Spleen (tissue), 11 donors: ENCODE results near the gene ABI1. TPM values are rescaled to one million over a fixed set of nuclear protein-coding genes. Genes with fewer than 3 reads are reported as not detected.

Experiments
- DNase-seq: peaks from one replicate; pipeline ENCODE4 v3.0.0-alpha.2; 2020
- H3K27ac ChIP-seq, 8 donors: fragments of 200-600 bp; sonication (generic) in 7 of 8; 1 replicate in 4 of 8; 2 replicates in 4 of 8; pipeline versions ENCODE4 v1.5.0 to v1.8.0; 2016 to 2021; ENCODE audit warnings: inconsistent platforms in 4 of 8, mild to moderate bottlenecking in 4 of 8, moderate library complexity in 1 of 8
- H3K27me3 ChIP-seq, 7 donors: fragments of 200-600 bp; sonication (generic) in 6 of 7; replicated peaks in 1 of 7; 1 replicate in 4 of 7; 2 replicates in 3 of 7; pipeline versions ENCODE4 v1.5.0 to v1.8.0; 2016 to 2021; ENCODE audit warnings: inconsistent platforms in 3 of 7, mild to moderate bottlenecking in 1 of 7
- H3K36me3 ChIP-seq, 6 donors: fragments of 200-600 bp; sonication (generic) in 5 of 6; 1 replicate in 4 of 6; 2 replicates in 2 of 6; pipeline versions ENCODE4 v1.5.0 to v1.8.0; 2016 to 2021; ENCODE audit warnings: inconsistent platforms in 2 of 6
- H3K4me1 ChIP-seq, 6 donors: fragments of 200-600 bp; sonication (generic) in 5 of 6; 1 replicate in 3 of 6; 2 replicates in 3 of 6; pipeline versions ENCODE4 v1.5.0 to v1.8.0; 2016 to 2021; ENCODE audit warnings: inconsistent platforms in 3 of 6
- H3K4me3 ChIP-seq, 8 donors: fragments of 200-600 bp; sonication (generic) in 7 of 8; 1 replicate in 4 of 8; 2 replicates in 4 of 8; pipeline versions ENCODE4 v1.5.0 to v1.8.0; 2016 to 2021; ENCODE audit warnings: inconsistent platforms in 4 of 8, mild to moderate bottlenecking in 4 of 8, moderate library complexity in 2 of 8
- H3K9me3 ChIP-seq, 8 donors: fragments of 200-600 bp; sonication (generic) in 7 of 8; 1 replicate in 4 of 8; 2 replicates in 4 of 8; pipeline versions ENCODE4 v1.5.0 to v1.8.0; 2016 to 2021; ENCODE audit warnings: inconsistent platforms in 4 of 8
- CTCF ChIP-seq, 11 experiments: fragments of 200-600 bp in 7 of 11; fragments of 450-650 bp in 4 of 11; sonication (generic) in 4 of 11; IDR thresholded peaks in 8 of 11; conservative IDR thresholded peaks in 3 of 11; 1 replicate in 7 of 11; 2 replicates in 4 of 11; pipeline versions ENCODE4 v1.4.0 to v1.8.0; 2016 to 2021; ENCODE audit warnings: antibody characterized with exemption in 11 of 11, inconsistent platforms in 4 of 11, mild to moderate bottlenecking in 1 of 11
- POLR2A ChIP-seq, 3 donors: fragments of 450-650 bp; IDR thresholded peaks; one replicate each; pipeline ENCODE4 v1.5.1; 2017; ENCODE audit warnings: antibody characterized with exemption in 3 of 3, mild to moderate bottlenecking in 1 of 3
- POLR2AphosphoS5 ChIP-seq, 3 donors: sonication (generic); formaldehyde crosslinking; IDR thresholded peaks; one replicate each; pipeline ENCODE4 v1.5.1; 2017; ENCODE audit warnings: antibody characterized with exemption in 3 of 3
- WGBS, 5 donors: extraction: QIAGEN DNeasy Blood & Tissue Kit in 3 of 5; methylation state at CpG; one replicate each; pipeline versions ENCODE4 v1.1.5 to v1.1.7; 2013 to 2018; 5-methylcytosine and 5-hydroxymethylcytosine counted together
- intact Hi-C: fragments of 100-400 bp; cut with DNase I; formaldehyde crosslinking; loops from one replicate; pipeline ENCODE4 v1.15.0; 2023; ENCODE audit warnings: low total_unique reads
- polyA plus RNA-seq, 3 donors: library from polyadenylated mRNA; stranded (reverse); fragments of 200-250 nt; gene quantifications; one replicate each; pipeline ENCODE4 v1.2.1, GENCODE V29; 2013
- small RNA-seq, 4 donors: library from RNA; depleted of rRNA; stranded (forward); fragments of <200 nt; gene quantifications; one replicate each; pipeline ENCODE3, GENCODE V24; 2016
- total RNA-seq, 7 donors: library from RNA; depleted of rRNA in 3 of 7; stranded (reverse); fragments of >200 nt in 3 of 7; fragmentation: NEBNext Ultra II Directional in 4 of 7; extraction: Animal tissue kit (Norgen Biotek cat#: 25700) in 4 of 7; gene quantifications; one replicate each; pipeline versions ENCODE4 v1.1.0 to v1.2.1, GENCODE V29; 2016 to 2021
- donor health status: healthy with polysubstance abuse.
- donor health status: DM: no; HTN: no; CAD: no; lungs with moderate emphysema.
- donor health status: DM: no; HTN: no; CAD: no.
- donor health status: Bipolar disorder and iron deficiency.
- donor health status: healthy.
- donor health status: DM: no; HTN: no; CAD: no.
- donor health status: DM: yes; HTN: yes; CAD: no.

ABI1 gene
- total and polyA plus RNA-seq, 10 donors = 33.4 to 74.0 (median 55.9) TPM

- intact Hi-C loops = no loop called here
- DNase-seq = peak; percentile 94
- Histone ChIP-seq H3K36me3 (peaks cover 0 to 4% (median 0%) of the 10 kb centered on the region in 6 donors), H3K4me1 (peaks cover 8 to 39% (median 23%) of the 10 kb centered on the region in 6 donors), H3K4me3 (peak within 1 kb of the TSS; percentile 90 to 99 (median 96)), H3K9me3 (no peaks in the 10 kb centered on the region), H3K27me3 (peaks cover 0 to 7% (median 0%) of the 10 kb centered on the region in 7 donors), H3K27ac (peak within 1 kb of the TSS; percentile 87 to 97 (median 94))
- 0 to 1% (median 0%) methylated on average over 14 to 82 of the region's 82 CpGs for WGBS, 5 donors
- TF ChIP-seq POLR2A (IDR thresholded peaks at IDR 0.05) (no peak), CTCF (IDR thresholded peaks at IDR 0.05 in 8 of 11, conservative IDR thresholded peaks at IDR 0.05 in 3 of 11) (no peak), POLR2AphosphoS5 (IDR thresholded peaks at IDR 0.05) (peak; percentile 81 to 92 (median 89))
Measured at GRCh38 chr10:26697163-26697921, 163.4 kb downstream of the ABI1 start, which contains the start of gene PDSS1. TSS of gene PDSS1 (plus strand) at chr10:26697701. CDS start at chr10:26697712, 11 bp downstream.

GRCh38 chr10:26696786-26697162, 164.0 kb downstream of the ABI1 start:
- DNase-seq = no peak
- TF ChIP-seq POLR2AphosphoS5 (IDR thresholded peaks at IDR 0.05) (no peak), POLR2A (IDR thresholded peaks at IDR 0.05) (no peak), CTCF (IDR thresholded peaks at IDR 0.05 in 8 of 11, conservative IDR thresholded peaks at IDR 0.05 in 3 of 11) (no peak)
- Histone ChIP-seq H3K27me3 (peaks cover 0 to 7% (median 0%) of the 10 kb centered on the region in 7 donors), H3K4me1 (peaks cover 8 to 39% (median 23%) of the 10 kb centered on the region in 6 donors), H3K27ac (peak overlapping the region; percentile 87 to 97 (median 94)), H3K36me3 (no peaks in the 10 kb centered on the region), H3K4me3 (peak overlapping the region; percentile 90 to 99 (median 96)), H3K9me3 (no peaks in the 10 kb centered on the region)
- WGBS, 5 donors = 21 to 26% (median 23%) methylated on average over 11 of the region's 11 CpGs
- intact Hi-C loops = no loop called here

Small RNA genes lying within 50 kb of the gene (small RNA-seq; reads per million reads assigned to genes)
- 0 reads per million in 4 donors for gene RF00191
- 0 reads per million in 4 donors for gene RNU6-946P

Other genes starting within 250 kb of the ABI1 start
- 1 to 10 TPM; 2.9 to 8.4 (median 6.9) TPM for gene PDSS1, start 163.3 kb downstream of the ABI1 start, total RNA-seq
- gene PDSS1, start 163.3 kb downstream of the ABI1 start, polyA plus RNA-seq = 1 to 10 TPM; 7.3 to 7.5 (median 7.4) TPM
- gene ANKRD26, start 239.5 kb upstream of the ABI1 start, total RNA-seq = 10 to 100 TPM in 3 of 7 donors, 1 to 10 TPM in 4; 7.7 to 19.7 (median 9.7) TPM
- 1 to 10 TPM; 1.7 to 2.8 (median 2.2) TPM for gene ANKRD26, start 239.5 kb upstream of the ABI1 start, polyA plus RNA-seq